Ovary (tissue), 9 donors: ENCODE data around the gene AGAP2. TPM values are rescaled to one million over a fixed set of nuclear protein-coding genes. Genes with fewer than 3 reads are reported as not detected.
"Not testable (repeated sequence)": the region's sequence is repeated elsewhere in the genome, so short reads cannot be mapped to it uniquely, and the experiment has no call there.

ENCODE experiments used
- DNase-seq, 5 donors: peaks; one replicate each; pipeline ENCODE4 v3.0.0-alpha.2; 2019 to 2020
- H3K27ac ChIP-seq, 2 donors: fragments of 200-600 bp; one replicate each; pipeline versions ENCODE4 v1.5.1 to v1.8.0; 2019 to 2022
- H3K27me3 ChIP-seq: fragments of 200-600 bp; one replicate; pipeline ENCODE4 v1.8.0; 2022
- H3K36me3 ChIP-seq: fragments of 200-600 bp; sonication (generic); one replicate; pipeline ENCODE4 v1.5.1; 2019
- H3K4me1 ChIP-seq: one replicate; pipeline ENCODE4 v1.8.1; 2013; ENCODE audit warnings: mild to moderate bottlenecking, moderate library complexity; ENCODE audit not compliant: insufficient read depth
- H3K4me3 ChIP-seq: fragments of 200-600 bp; sonication (generic); one replicate; pipeline ENCODE4 v1.5.1; 2017
- H3K9me3 ChIP-seq, 2 donors: fragments of 200-600 bp in 1 of 2; sonication (generic) in 1 of 2; one replicate each; pipeline versions ENCODE4 v1.5.1 to v1.8.1; 2013 to 2019; ENCODE audit warnings: mild to moderate bottlenecking in 1 of 2, moderate library complexity in 1 of 2
- EP300 ChIP-seq: sonication (generic); formaldehyde crosslinking; IDR thresholded peaks from one replicate; pipeline ENCODE4 v1.6.1; 2017; ENCODE audit warnings: antibody characterized with exemption
- POLR2A ChIP-seq: fragments of 450-650 bp; IDR thresholded peaks from one replicate; pipeline ENCODE4 v1.6.1; 2017; ENCODE audit warnings: antibody characterized with exemption, mild to moderate bottlenecking, moderate library complexity
- WGBS, 3 donors: extraction: QIAGEN DNeasy Blood & Tissue Kit in 1 of 3; methylation state at CpG; one replicate each; pipeline versions ENCODE4 v1.1.5 to v1.1.7; 2013 to 2017; 5-methylcytosine and 5-hydroxymethylcytosine counted together
- intact Hi-C, 4 donors: fragments of 100-400 bp; cut with DNase I; formaldehyde crosslinking; loops; one replicate each; pipeline versions ENCODE4 v1.11.0 to v1.15.1; 2022 to 2023
- polyA plus RNA-seq, 2 donors: library from polyadenylated mRNA; stranded (reverse); fragments of 200-250 nt in 1 of 2; fragments of 350-450 nt in 1 of 2; fragmentation: Illumina TruSeq in 1 of 2; extraction: RNeasy Lipid Tissue Mini Kit (QIAGEN cat#74804) in 1 of 2; gene quantifications; one replicate each; pipeline ENCODE4 v1.2.3, GENCODE V29; 2013 to 2014
- total RNA-seq, 7 donors: library from RNA; depleted of rRNA in 2 of 7; stranded (reverse); fragments of >200 nt in 2 of 7; fragmentation: NEBNext Ultra II Directional in 3 of 7; extraction: Animal tissue kit (Norgen Biotek cat#: 25700) in 3 of 7; gene quantifications; one replicate each; pipeline versions ENCODE4 v1.1.0 to v1.2.4, GENCODE V29; 2016 to 2023
- TF ChIP-seq, protein P1 (sequence below), 3 donors: fragments of 450-650 bp in 2 of 3; fragments of 200-600 bp in 1 of 3; IDR thresholded peaks; one replicate each; pipeline versions ENCODE4 v1.5.1 to v1.8.0; 2016 to 2022; ENCODE audit warnings: antibody characterized with exemption in 3 of 3, mild to moderate bottlenecking in 1 of 3
- donor health status: DM: no; HTN: no; CAD: no; lungs with moderate emphysema.
- donor health status: DM: no; HTN: no; CAD: no.
- donor health status: Bipolar disorder and iron deficiency.
- donor health status: DM: yes; HTN: yes; CAD: no.
- donor health status: DM: no; HTN: no; CAD: no.
- donor health status: DM: yes; HTN: yes; CAD: no.

Gene AGAP2
- total and polyA plus RNA-seq, 9 donors = 0.33 to 1.3 (median 0.60) TPM

- 83 to 85% (median 85%) methylated on average over 4 of the region's 4 CpGs for WGBS, 3 donors
- no peaks in the 10 kb centered on the region for H3K36me3 ChIP-seq
Measured at GRCh38 chr12:57775563-57776246, 37.2 kb upstream of the AGAP2 start.

DNA sequence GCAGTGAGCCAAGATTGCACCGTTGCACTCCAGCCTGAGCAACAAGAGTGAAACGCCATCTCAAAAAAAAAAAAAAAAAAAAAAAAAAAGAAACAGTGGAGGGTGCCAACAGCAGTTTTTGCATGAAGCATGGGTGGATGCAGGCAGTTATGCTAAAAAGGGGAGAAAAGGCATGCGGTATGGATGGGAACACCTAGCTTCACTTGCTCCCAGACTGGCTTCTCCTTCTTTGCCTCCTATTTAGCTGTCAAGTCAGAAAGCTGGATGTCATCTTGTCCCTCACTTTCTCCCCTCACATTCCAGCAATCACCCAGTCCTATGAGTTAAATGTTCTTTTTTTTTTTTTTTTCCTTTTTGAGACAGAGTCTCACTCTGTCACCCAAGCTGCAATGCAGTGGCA lies 36.5 kb upstream of the AGAP2 start:
- Histone ChIP-seq H3K4me3 (no peak overlapping the region), H3K9me3 (no peaks in the 10 kb centered on the region), H3K4me1 (peaks cover 2% of the 10 kb centered on the region), H3K27ac (no peak overlapping the region), H3K36me3 (no peaks in the 10 kb centered on the region), H3K27me3 (no peaks in the 10 kb centered on the region)
- no peak for DNase-seq
- 70 to 87% (median 73%) methylated on average over 3 of the region's 3 CpGs for whole genome bisulfite sequencing, 3 donors
- intact Hi-C loops = no loop called here
- TF ChIP-seq EP300 = no peak
- TF ChIP-seq POLR2A = no peak
- TF ChIP-seq, protein P1, sequence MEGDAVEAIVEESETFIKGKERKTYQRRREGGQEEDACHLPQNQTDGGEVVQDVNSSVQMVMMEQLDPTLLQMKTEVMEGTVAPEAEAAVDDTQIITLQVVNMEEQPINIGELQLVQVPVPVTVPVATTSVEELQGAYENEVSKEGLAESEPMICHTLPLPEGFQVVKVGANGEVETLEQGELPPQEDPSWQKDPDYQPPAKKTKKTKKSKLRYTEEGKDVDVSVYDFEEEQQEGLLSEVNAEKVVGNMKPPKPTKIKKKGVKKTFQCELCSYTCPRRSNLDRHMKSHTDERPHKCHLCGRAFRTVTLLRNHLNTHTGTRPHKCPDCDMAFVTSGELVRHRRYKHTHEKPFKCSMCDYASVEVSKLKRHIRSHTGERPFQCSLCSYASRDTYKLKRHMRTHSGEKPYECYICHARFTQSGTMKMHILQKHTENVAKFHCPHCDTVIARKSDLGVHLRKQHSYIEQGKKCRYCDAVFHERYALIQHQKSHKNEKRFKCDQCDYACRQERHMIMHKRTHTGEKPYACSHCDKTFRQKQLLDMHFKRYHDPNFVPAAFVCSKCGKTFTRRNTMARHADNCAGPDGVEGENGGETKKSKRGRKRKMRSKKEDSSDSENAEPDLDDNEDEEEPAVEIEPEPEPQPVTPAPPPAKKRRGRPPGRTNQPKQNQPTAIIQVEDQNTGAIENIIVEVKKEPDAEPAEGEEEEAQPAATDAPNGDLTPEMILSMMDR (IDR thresholded peaks at IDR 0.05) = no peak

More at GRCh38 chr12:57775563-57776246, 37.2 kb upstream of the AGAP2 start:
- no peak overlapping the region for H3K27ac ChIP-seq
- no peaks in the 10 kb centered on the region for H3K27me3 ChIP-seq
- TF ChIP-seq, protein P1 (IDR thresholded peaks at IDR 0.05) = no peak
- TF ChIP-seq EP300 = no peak
- TF ChIP-seq POLR2A = no peak
- intact Hi-C loops = no loop called here
- no peak for DNase-seq
- no peak overlapping the region for H3K4me3 ChIP-seq
- peaks cover 2% of the 10 kb centered on the region for H3K4me1 ChIP-seq
- H3K9me3 ChIP-seq = no peaks in the 10 kb centered on the region

- H3K9me3 ChIP-seq = not testable (repeated sequence)
Measured at GRCh38 chr12:57774634-57775033, 36.1 kb upstream of the AGAP2 start.

GRCh38 chr12:57772429-57773322 lies 34.1 kb upstream of the AGAP2 start, which contains the start of gene EEF1AKMT3:
EEF1AKMT3 (plus strand) TSS chr12:57772614; CDS start chr12:57772725, 111 bp downstream.
- H3K27me3 ChIP-seq = no peaks in the 10 kb centered on the region

More at GRCh38 chr12:57774634-57775033, 36.1 kb upstream of the AGAP2 start:
- H3K4me1 ChIP-seq, H3K27ac ChIP-seq, H3K27me3 ChIP-seq, intact Hi-C loops, H3K36me3 ChIP-seq, DNase-seq, H3K4me3 ChIP-seq: not testable (repeated sequence)
- 91 to 92% (median 91%) methylated on average over 11 of the region's 11 CpGs for WGBS, 3 donors

More at GRCh38 chr12:57772429-57773322, 34.1 kb upstream of the AGAP2 start, which contains the start of gene EEF1AKMT3:
- peak; percentile 64 to 77 (median 74) for DNase-seq
- intact Hi-C loops = no loop called here
- Histone ChIP-seq H3K9me3 (no peaks in the 10 kb centered on the region), H3K27ac (peak within 1 kb of the TSS; percentile 67 to 85), H3K4me1 (peaks cover 2% of the 10 kb centered on the region), H3K4me3 (peak within 1 kb of the TSS; percentile 86), H3K36me3 (no peaks in the 10 kb centered on the region)
- 0 to 1% (median 1%) methylated on average over 51 to 67 of the region's 67 CpGs for WGBS, 3 donors
- TF ChIP-seq POLR2A (no peak), EP300 (no peak)
- TF ChIP-seq, protein P1 (IDR thresholded peaks at IDR 0.05) = no peak
